C4-2B (cell line): Measurements from ENCODE around the gene SPINK8.
A peak's percentile ranks its signal among the peaks of the same experiment; 100 is the strongest.

Experiments used
- H3K27ac ChIP-seq: fragments of 450-650 bp; 2 replicates; pipeline ENCODE4 v1.5.1; 2017
- ZFX ChIP-seq: fragments of 450-650 bp; IDR thresholded peaks from 2 replicates; pipeline ENCODE4 v1.6.1; 2017
- TF ChIP-seq, protein P1 (sequence below): fragments of 450-650 bp; conservative IDR thresholded peaks from 2 replicates; pipeline ENCODE4 v1.5.1; 2017; ENCODE audit warnings: mild to moderate bottlenecking

Gene SPINK8

GRCh38 chr3:48314542-48314941 lies 18.9 kb downstream of the SPINK8 start:
- TF ChIP-seq ZFX = no peak
- TF ChIP-seq, protein P1, sequence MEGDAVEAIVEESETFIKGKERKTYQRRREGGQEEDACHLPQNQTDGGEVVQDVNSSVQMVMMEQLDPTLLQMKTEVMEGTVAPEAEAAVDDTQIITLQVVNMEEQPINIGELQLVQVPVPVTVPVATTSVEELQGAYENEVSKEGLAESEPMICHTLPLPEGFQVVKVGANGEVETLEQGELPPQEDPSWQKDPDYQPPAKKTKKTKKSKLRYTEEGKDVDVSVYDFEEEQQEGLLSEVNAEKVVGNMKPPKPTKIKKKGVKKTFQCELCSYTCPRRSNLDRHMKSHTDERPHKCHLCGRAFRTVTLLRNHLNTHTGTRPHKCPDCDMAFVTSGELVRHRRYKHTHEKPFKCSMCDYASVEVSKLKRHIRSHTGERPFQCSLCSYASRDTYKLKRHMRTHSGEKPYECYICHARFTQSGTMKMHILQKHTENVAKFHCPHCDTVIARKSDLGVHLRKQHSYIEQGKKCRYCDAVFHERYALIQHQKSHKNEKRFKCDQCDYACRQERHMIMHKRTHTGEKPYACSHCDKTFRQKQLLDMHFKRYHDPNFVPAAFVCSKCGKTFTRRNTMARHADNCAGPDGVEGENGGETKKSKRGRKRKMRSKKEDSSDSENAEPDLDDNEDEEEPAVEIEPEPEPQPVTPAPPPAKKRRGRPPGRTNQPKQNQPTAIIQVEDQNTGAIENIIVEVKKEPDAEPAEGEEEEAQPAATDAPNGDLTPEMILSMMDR = no peak
- no peak overlapping the region for H3K27ac ChIP-seq

GRCh38 chr3:48306860-48307530 lies 26.5 kb downstream of the SPINK8 start:
- TF ChIP-seq ZFX = no peak
- TF ChIP-seq, protein P1 = no peak
- H3K27ac ChIP-seq = no peak overlapping the region

- H3K27ac ChIP-seq = no peak overlapping the region
- TF ChIP-seq ZFX = no peak
- TF ChIP-seq, protein P1 = no peak
These were observed 27.2 kb downstream of the SPINK8 start for GRCh38 chr3:48306290-48306689.

GRCh38 chr3:48305396-48305795 lies 28.1 kb downstream of the SPINK8 start:
- no peak for TF ChIP-seq ZFX
- TF ChIP-seq, protein P1 = no peak
- H3K27ac ChIP-seq = no peak overlapping the region

DNA sequence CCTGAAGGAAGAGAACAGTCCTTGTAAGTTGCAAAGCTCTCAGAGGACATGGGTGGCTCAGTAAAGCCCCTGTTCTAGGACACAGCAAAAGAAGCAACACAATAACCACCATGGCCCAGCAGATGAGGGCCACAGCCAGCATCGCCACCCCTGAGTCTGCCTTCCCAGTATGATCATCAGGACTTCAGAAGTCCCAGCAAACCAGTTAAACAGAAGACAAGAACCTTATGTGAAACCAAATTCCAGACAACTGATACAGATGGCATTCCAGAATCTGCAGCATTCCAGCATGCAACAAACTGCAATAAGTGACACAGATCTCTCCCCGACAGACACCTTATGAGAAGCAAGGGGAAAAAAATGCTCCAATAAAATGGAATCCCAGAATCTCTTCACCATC lies 30.4 kb downstream of the SPINK8 start:
- TF ChIP-seq, protein P1 = no peak
- TF ChIP-seq ZFX = no peak
- no peak overlapping the region for H3K27ac ChIP-seq

GRCh38 chr3:48301800-48302166 lies 31.7 kb downstream of the SPINK8 start:
- TF ChIP-seq, protein P1 = no peak
- TF ChIP-seq ZFX = no peak
- peak overlapping the region; percentile 93 for H3K27ac ChIP-seq

DNA sequence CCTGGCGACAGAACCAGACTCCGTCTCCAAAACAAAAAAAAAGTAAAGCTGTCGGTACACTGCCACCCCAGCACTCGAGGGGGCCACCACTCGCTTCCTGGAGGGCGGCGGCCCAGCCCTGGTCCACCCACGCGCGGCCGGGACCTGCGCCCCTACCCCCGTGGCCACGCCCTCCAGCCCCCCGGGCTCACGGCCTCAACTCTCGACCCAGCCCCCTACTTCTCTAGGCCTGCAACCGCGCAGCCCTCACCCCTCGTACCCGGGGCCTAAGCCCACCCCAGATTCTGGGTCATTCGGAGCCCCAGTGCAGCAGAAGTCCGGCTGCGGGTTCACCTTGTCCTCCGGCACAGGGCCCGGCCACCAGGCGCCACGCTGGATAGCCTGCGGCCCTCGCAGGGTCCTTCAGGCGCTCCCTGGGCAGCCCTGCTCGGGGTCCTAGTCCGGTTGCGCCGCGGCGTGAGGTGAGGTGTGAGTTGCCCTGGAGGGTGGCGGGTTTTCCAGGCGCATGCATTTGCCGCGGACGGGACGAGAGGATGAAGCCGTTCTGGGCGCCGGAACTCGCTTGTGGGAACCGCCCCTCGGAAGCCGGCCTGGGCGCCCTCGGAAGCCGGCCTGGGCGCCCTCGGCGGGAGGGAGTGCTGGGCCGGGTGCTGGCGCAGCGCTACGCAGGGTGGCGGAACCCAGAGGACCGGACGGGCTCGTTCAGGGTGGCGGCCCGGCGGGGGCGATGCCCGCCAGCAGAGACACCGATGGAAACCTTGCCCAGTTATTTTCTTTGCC lies 32.3 kb downstream of the SPINK8 start, which contains the start of gene NME6:
TSS of gene NME6 (minus strand) at position 348 of the 780 bp plus-strand sequence.
- peak within 1 kb of the TSS; percentile 93 for H3K27ac ChIP-seq
- TF ChIP-seq, protein P1 = no peak
- TF ChIP-seq ZFX = peak; percentile 71
